ENCODE measurements around the gene SEC61B.

DNA sequence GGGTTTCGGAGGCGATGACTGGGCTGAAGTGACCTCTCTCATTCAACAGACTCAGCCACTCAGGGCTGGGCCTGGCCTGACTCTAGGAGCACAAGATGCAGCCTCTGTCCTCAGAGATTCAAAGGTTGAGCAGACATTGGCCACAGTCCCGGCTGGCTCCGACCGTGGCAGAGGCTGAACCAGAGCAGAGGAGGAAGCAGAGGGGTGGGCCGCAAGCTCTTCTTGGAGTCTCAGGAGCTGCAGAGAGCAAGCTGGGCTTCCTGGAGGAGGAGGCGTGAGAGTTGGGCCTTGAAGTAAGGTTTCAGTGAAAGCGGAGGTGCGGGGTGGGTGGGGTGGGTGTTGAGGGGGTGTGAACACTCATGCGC lies 38.0 kb upstream of the SEC61B start:
- TF ChIP-seq, protein P1, sequence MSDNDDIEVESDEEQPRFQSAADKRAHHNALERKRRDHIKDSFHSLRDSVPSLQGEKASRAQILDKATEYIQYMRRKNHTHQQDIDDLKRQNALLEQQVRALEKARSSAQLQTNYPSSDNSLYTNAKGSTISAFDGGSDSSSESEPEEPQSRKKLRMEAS (IDR thresholded peaks at IDR 0.05), result no peak
- TF ChIP-seq TEAD4 (IDR thresholded peaks at IDR 0.05) (no peak), EGR1 (IDR thresholded peaks at IDR 0.05) (no peak), TCF12 (IDR thresholded peaks at IDR 0.05; ENCODE audit: low read depth) (no peak), ZBTB7A (IDR thresholded peaks at IDR 0.05; ENCODE audit: low read depth) (no peak), TAF1 (IDR thresholded peaks at IDR 0.05; ENCODE audit: low read depth) (no peak), EP300 (IDR thresholded peaks at IDR 0.05; ENCODE audit: borderline replicate concordance) (no peak), YY1 (IDR thresholded peaks at IDR 0.05; ENCODE audit: low read depth) (no peak), FOXM1 (IDR thresholded peaks at IDR 0.05; ENCODE audit: borderline replicate concordance, low read depth) (no peak), CREB1 (IDR thresholded peaks at IDR 0.05; ENCODE audit: low read depth) (no peak)
- TF ChIP-seq, protein P2, sequence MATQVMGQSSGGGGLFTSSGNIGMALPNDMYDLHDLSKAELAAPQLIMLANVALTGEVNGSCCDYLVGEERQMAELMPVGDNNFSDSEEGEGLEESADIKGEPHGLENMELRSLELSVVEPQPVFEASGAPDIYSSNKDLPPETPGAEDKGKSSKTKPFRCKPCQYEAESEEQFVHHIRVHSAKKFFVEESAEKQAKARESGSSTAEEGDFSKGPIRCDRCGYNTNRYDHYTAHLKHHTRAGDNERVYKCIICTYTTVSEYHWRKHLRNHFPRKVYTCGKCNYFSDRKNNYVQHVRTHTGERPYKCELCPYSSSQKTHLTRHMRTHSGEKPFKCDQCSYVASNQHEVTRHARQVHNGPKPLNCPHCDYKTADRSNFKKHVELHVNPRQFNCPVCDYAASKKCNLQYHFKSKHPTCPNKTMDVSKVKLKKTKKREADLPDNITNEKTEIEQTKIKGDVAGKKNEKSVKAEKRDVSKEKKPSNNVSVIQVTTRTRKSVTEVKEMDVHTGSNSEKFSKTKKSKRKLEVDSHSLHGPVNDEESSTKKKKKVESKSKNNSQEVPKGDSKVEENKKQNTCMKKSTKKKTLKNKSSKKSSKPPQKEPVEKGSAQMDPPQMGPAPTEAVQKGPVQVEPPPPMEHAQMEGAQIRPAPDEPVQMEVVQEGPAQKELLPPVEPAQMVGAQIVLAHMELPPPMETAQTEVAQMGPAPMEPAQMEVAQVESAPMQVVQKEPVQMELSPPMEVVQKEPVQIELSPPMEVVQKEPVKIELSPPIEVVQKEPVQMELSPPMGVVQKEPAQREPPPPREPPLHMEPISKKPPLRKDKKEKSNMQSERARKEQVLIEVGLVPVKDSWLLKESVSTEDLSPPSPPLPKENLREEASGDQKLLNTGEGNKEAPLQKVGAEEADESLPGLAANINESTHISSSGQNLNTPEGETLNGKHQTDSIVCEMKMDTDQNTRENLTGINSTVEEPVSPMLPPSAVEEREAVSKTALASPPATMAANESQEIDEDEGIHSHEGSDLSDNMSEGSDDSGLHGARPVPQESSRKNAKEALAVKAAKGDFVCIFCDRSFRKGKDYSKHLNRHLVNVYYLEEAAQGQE (IDR thresholded peaks at IDR 0.05; ENCODE audit: low read depth), result no peak

Measured in Ishikawa (cell line).